Measurements from ENCODE around the gene CDK19.

GRCh38 chr6:110615722-110616121 lies 199.5 kb downstream of the CDK19 start:
- no peak for TF ChIP-seq EZH2phosphoT487 (IDR thresholded peaks at IDR 0.05; ENCODE audit: low read length)
- no peak for TF ChIP-seq CTCF (IDR thresholded peaks at IDR 0.05; ENCODE audit: low read length)

Data from MM.1S (cell line).